GM18499 (cell line): ENCODE results near the gene ANKRD44.
A peak's percentile ranks its signal among the peaks of the same experiment; 100 is the strongest.

Experiments used
- ATAC-seq: cut with Tn5 transposase; IDR thresholded peaks from one replicate; pipeline ENCODE4 v1.9.1; 2021; ENCODE audit warnings: moderate number of reproducible peaks; ENCODE audit not compliant: insufficient read depth, unreplicated experiment

The ANKRD44 gene

DNA sequence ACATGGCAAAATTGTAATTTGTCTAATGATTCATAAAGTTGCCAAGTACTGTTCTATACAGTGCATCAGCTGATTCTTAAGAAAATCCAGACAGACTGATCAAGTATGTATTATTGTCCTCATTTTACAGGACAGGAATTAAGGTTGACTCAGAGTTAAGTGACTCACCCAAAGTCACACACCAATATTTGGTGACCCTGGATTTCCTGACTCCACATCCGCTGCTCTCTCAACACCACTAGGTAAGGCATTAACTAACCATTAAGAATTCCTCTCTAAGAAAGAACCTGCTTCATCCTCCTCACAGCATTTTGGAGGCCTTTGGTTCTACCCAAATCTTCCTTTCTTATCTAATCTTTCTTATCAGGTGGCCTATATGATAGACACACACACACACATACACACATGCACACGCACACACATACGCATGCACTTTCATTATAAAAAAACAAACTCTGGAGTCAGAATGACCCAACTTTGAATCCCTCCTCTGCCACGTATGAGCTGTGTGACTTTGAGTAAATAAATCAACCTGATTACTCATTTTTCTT, 150.8 kb downstream of the ANKRD44 start:
- peak; percentile 80 for ATAC-seq

DNA sequence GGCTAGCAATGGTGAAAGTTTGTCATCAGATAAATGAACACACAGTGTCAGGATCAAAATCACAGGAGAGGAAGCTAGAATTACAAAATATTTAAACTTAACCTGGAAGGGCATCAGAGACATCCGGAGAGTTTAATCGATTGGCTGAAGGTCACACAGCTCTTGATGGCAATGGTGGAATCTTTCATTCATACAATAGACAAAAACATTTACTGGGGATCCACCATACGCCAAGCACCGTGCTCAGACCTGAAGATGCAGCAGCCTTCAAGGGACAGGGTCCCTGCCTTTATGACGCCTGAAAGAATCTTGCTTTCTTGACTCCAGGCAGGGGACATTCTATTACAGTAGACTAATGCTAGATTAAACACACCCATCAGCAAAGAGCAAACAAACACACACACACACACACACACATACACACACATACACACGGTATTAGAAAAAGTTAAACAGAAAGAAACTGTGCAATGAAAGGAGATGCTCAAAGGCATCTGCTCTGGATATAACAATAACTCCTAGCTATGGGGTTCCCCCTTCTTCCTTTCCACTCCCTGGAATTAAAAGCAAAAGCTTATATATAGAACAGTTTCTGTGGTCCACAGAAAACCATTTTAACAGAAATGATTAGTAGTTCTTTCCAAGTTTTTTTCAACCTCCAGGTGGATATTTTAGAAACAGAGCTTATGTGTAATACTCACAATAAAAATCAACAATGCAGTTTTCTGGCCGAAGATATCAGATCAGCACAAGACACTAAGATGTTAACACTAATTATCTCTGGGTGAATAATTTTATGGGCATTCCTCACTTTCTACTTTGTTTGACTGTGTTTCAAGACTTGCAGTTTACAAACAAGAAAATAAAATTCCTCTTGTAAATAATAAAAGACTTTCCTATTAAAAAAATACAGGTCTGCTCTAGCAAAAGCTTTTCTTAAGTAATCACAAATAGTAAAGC, 151.7 kb downstream of the ANKRD44 start:
- no peak for ATAC-seq

GRCh38 chr2:197157879-197158537, 152.6 kb downstream of the ANKRD44 start:
- no peak for ATAC-seq

- no peak for ATAC-seq
These were observed 153.8 kb downstream of the ANKRD44 start for GRCh38 chr2:197156771-197157170.

- ATAC-seq: peak; percentile 81
These were observed 157.9 kb downstream of the ANKRD44 start for GRCh38 chr2:197152451-197153228.

DNA sequence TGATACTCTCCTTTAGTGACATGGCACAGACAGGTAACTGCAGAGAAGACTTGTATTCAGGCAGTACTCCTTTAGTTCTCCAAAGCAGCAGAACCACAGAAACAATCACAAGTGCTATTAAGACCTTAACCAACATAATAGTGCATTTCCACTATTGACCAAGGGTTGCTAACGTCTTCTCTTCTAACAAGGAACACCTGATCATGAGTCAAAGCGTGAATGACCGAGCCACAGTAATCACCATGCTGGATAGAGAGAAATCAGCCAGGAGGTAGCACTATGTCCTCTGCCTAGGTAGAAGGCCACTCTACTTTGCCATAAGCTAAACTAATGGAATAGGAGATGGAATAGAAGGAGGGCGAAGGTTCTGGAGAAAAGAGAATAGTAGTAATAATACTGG, 161.0 kb downstream of the ANKRD44 start:
- no peak for ATAC-seq

DNA sequence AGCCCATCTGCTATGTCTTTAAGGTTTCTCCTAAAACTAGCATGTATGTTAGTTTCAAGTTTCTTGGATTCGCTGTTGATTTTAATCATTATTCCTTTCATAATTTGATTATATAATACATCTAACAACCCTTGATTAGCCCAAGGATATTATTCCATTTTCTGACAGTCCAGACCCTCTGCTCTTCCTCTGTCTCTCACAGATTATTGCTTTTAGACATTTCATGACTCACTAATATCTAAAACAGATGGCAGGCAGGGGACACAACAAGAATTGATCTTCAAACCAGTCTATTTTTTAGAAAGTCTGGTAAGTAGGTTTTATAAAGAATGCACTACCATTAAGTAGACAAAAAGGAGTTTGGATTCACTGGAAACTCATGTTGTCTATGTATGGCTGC, 162.2 kb downstream of the ANKRD44 start:
- ATAC-seq: no peak

- ATAC-seq: no peak
These were observed 162.6 kb downstream of the ANKRD44 start for GRCh38 chr2:197147942-197148341.

- no peak for ATAC-seq
These were observed 163.6 kb downstream of the ANKRD44 start for GRCh38 chr2:197146995-197147394.

GRCh38 chr2:197145471-197146056, 165.0 kb downstream of the ANKRD44 start:
- peak; percentile 93 for ATAC-seq

- ATAC-seq: no peak
These were observed 166.4 kb downstream of the ANKRD44 start for GRCh38 chr2:197144183-197144582.

DNA sequence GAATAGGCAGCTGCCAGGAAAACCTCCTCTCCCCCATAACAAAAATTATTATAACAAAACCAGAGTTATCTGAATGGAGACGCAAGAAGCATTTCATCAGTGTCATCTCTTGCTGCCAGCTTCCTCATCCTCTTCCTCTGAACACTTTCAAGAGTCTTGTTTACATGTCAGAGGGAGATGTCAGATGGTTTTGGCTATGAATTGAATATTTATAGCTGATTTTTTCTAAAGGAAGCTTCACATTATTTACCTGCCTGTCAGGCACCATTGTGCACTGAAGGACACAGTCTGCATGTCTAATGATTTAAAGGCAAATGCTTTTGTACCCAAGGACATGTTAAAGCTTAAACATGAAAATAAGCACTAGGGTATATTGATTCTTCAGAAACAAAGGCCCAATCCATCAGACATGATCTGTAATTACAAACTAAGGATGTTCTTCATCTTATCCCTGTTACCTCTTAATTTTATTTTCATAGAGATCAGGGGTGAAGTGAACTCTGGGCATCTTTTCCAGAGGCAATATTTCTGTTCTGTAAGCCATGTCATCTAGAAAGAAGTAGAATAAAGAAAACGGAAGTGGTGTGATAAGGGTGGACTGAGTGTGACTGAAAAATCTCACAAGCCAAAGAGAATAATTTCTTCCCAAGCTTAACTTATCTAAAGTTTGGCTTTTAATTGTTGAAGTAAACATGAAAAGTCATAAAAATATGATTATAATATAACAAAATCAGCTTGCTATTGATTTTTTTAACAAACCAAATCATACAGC, 168.7 kb downstream of the ANKRD44 start:
- no peak for ATAC-seq

GRCh38 chr2:197140045-197140444, 170.5 kb downstream of the ANKRD44 start:
- no peak for ATAC-seq

- no peak for ATAC-seq
These were observed 172.1 kb downstream of the ANKRD44 start for GRCh38 chr2:197138506-197138905.

GRCh38 chr2:197137826-197138477, 172.6 kb downstream of the ANKRD44 start:
- no peak for ATAC-seq

GRCh38 chr2:197137231-197137630, 173.3 kb downstream of the ANKRD44 start:
- no peak for ATAC-seq

GRCh38 chr2:197136452-197136851, 174.1 kb downstream of the ANKRD44 start:
- ATAC-seq: no peak

DNA sequence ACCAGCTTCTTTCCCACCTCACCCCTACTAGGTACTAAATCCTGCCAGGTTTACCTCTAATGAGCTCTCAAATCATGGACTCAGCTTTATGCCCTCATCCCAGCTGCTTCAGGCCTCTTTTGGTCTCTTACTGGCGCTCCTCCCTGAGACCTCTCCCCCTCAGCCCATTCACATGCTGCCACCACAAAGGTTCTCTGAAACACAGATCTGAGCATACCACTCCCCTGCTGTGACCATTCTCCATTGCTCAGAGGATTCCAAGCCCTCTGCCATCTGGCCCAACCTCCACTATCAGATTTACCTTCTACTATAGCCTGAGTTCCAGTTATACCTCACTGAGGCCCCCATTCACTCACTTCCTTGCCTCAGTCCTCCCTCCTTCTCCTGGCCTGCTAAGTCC, 174.8 kb downstream of the ANKRD44 start:
- no peak for ATAC-seq

DNA sequence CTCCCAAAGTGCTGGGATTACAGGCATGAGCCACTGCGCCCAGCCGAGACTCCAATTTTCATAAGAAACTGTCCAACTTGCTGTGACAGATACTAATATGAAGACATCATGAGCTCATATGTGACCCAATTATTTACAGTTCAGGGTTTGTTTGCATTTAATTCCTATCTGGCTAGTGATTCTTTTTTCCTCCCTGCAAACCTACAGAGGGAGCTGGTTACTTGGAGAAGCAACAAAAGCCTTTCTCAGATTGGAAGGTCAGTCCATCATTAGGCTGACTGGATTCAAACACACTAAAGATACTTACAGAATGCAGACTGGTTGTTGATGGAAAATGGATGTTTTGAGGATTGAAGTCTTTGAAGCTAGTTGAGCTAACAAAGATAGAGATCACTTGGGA, 176.4 kb downstream of the ANKRD44 start:
- no peak for ATAC-seq
